AG09309 (cell line): Measurements from ENCODE around the gene P2RX2.
"Not testable (repeated sequence)": the region's sequence is repeated elsewhere in the genome, so short reads cannot be mapped to it uniquely, and the experiment has no call there.

Experiments used
- DNase-seq: peaks from one replicate; pipeline ENCODE4 v3.0.0-alpha.2; 2010; ENCODE audit warnings: low read depth
- H3K4me3 ChIP-seq: 2 replicates; pipeline ENCODE4 v1.5.1; 2011; ENCODE audit warnings: mild to moderate bottlenecking, low read depth, low read length, moderate library complexity; ENCODE audit not compliant: control insufficient read depth
- CTCF ChIP-seq: IDR thresholded peaks from 2 replicates; pipeline ENCODE4 v1.5.1; 2011; ENCODE audit warnings: mild to moderate bottlenecking, low read depth, low read length, inconsistent platforms; ENCODE audit not compliant: insufficient read depth, control insufficient read depth; ENCODE audit errors: missing control alignments

P2RX2 gene

GRCh38 chr12:132593521-132593920, 25.1 kb upstream of the P2RX2 start:
- H3K4me3 ChIP-seq = no peak overlapping the region
- DNase-seq = no peak
- TF ChIP-seq CTCF = no peak

- peak; percentile 33 for DNase-seq
- no peak overlapping the region for H3K4me3 ChIP-seq
- TF ChIP-seq CTCF = no peak
These were observed 24.6 kb upstream of the P2RX2 start for GRCh38 chr12:132593938-132594358.

GRCh38 chr12:132595183-132595582, 23.4 kb upstream of the P2RX2 start:
- no peak for TF ChIP-seq CTCF
- DNase-seq = no peak

GRCh38 chr12:132596016-132596415, 22.6 kb upstream of the P2RX2 start:
- H3K4me3 ChIP-seq = no peak overlapping the region
- DNase-seq = no peak

More at GRCh38 chr12:132595183-132595582, 23.4 kb upstream of the P2RX2 start:
- no peak overlapping the region for H3K4me3 ChIP-seq

GRCh38 chr12:132597333-132598316, 21.0 kb upstream of the P2RX2 start:
- DNase-seq = no peak
- H3K4me3 ChIP-seq = peak overlapping the region; percentile 8
- no peak for TF ChIP-seq CTCF

More at GRCh38 chr12:132596016-132596415, 22.6 kb upstream of the P2RX2 start:
- TF ChIP-seq CTCF = no peak

- not testable (repeated sequence) for DNase-seq, H3K4me3 ChIP-seq
These were observed 19.1 kb upstream of the P2RX2 start for GRCh38 chr12:132599502-132599901.
